ENCODE measurements around the gene TRIM16.
"Not testable (repeated sequence)": the region's sequence is repeated elsewhere in the genome, so short reads cannot be mapped to it uniquely, and the experiment has no call there.

Gene TRIM16

GRCh38 chr17:15683824-15684478 lies at the start of gene TRIM16:
TSS of gene TRIM16 (minus strand) at chr17:15684311. CDS start at chr17:15651609, 32,702 bp downstream.
- not testable (repeated sequence) for FAIRE-seq

DNA sequence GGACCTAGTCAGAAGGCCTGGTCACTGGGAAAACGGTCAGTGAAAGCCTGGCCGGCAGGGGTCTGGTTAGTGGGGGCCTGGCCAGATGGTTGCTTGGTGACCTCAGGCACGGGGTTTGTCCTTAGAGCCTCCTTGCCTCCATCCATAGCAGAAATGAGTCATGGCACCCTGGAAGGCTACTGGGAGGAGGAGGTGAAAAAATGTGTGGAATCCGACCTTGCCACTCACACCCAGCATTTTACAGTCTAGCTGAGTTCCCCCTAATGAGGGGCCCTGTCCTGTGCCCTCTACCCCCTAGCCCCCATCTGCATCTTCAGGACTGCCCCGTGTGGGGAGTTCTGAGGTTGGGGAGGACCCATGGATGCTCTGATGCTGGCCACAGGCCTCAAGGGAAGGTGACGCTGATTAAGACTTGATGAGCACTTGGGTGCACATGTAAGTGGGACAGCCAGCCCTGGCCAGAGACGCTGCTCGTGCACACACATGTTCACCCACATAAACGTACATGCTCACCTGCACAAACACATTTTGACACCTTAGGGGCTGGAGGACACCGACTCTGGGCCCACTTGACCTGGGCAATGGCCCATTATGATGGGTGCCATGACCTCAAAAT lies 49.2 kb upstream of the TRIM16 start:
- not testable (repeated sequence) for FAIRE-seq

DNA sequence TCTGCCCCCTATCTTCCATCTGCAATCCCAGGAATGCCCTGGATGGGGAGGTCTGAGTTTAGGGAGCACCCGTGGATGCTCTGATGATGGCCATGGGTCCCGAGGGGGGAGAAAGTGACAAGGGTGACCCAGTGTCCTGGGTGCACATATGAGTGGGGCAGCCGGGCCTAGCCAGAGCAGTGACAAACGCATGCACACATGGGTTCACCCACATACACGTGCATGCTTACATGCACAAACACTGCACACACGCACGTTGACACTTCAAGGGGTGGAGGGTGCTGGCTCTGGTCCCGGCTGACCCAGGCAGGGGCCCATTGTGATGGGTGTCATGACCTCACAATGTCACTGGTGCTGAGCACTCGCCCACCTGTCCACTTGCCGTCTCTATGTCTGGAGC lies 47.8 kb upstream of the TRIM16 start, which contains the start of gene TBC1D26:
TSS of gene TBC1D26 (plus strand) at position 384 of the 400 bp plus-strand sequence. CDS start 3,066 bp downstream, outside the sequence.
- not testable (repeated sequence) for FAIRE-seq

GRCh38 chr17:15730535-15730934 lies 46.4 kb upstream of the TRIM16 start:
- FAIRE-seq: not testable (repeated sequence)

DNA sequence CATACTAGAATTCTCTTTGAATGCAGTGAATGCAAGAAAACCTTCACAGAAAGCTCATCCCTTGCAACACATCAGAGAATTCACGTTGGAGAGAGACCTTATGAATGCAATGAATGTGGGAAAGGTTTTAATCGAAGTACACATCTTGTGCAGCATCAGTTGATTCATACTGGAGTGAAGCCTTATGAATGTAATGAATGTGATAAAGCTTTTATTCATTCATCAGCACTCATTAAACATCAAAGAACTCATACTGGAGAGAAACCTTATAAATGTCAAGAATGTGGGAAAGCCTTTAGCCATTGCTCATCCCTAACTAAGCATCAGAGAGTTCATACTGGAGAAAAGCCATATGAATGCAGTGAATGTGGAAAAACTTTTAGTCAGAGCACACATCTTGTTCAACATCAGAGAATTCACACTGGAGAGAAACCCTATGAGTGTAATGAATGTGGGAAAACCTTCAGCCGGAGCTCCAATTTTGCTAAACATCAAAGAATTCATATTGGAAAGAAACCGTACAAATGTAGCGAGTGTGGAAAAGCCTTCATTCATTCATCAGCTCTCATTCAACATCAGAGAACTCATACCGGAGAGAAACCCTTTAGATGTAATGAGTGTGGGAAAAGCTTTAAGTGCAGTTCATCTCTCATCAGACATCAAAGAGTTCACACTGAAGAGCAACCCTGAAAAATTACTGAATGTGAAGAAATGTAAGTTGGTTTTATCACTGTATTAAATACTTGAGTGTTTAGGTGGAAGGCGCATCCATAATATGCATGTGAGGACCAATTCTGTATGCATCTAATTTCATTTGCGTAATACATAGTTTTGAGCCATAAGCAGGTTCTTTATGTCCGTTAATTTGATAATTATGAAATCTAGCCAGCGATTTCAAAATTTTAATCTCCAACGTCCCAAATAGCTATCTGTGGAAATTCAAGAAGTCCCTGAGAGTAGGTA lies 32.8 kb upstream of the TRIM16 start:
- not testable (repeated sequence) for FAIRE-seq

DNA sequence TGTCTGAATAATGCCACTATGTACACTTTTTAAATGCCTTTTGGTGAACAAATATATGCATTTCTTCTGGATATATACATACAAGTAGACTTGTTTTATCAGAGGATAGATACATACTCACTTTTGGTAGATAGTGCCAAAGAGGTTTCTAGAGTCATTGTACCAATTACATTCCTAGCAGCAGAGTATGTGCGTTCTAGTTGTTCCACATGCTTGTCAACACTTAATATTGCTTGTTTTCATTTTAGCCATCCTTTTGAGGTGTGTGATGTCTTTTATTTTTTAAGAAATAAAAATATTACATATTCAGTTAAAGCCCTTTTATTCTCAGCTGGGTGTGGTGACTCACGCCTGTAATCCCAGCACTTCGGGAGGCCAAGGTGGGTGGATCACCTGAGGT lies 24.8 kb upstream of the TRIM16 start:
- FAIRE-seq: not testable (repeated sequence)

DNA sequence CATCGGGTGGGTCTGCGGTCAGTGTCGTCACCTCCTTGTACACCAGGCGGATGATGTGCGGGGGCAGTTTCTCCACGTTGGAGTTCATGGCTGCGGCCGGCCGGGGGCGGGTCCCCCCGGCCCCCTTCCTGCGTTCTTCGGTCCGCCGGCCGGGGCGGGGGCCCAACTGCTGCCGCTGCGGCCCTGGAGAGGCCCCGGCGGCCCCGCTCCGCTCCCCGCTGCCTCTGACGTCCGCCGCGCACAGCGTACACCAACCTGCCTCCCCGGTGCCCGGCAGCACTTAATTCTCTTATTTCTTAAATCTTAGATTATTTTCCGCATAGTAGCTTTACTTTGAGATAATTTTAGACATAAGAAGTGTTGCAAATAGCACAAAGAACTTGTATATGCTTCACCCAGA lies 20.7 kb upstream of the TRIM16 start:
- not testable (repeated sequence) for FAIRE-seq

- not testable (repeated sequence) for FAIRE-seq
Measured at GRCh38 chr17:15704239-15704638, 20.1 kb upstream of the TRIM16 start.

- FAIRE-seq: not testable (repeated sequence)
Measured at GRCh38 chr17:15699937-15700336, 15.8 kb upstream of the TRIM16 start.

DNA sequence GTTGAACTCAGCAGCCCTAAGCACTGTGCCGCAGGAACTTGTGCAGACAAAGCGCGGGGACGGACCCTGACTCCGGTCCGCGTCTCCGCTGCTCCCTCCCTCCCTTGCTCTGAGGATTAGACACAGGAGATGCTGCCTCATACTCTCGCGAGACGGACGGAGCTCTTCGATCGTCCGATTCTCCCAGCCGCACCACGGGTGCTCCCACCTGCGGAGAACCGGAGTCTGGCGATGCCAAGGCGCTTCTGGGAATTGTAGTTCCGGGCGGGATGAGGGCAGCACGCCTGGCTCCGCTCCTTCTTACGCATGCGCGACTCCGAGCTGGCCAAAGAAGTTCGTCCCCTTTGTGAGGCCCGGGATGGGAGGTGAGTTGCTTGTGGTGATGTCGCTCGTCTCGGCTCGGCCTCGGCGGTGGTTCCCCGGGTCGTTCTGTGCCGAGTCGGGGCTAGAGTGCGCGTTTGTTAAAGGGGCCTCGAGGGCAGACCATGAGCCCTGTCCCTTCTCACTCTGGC lies 15.4 kb upstream of the TRIM16 start, which contains the start of gene ZNF286A:
TSS of gene ZNF286A (plus strand) at position 340 of the 512 bp plus-strand sequence. CDS start 578 bp downstream, outside the sequence.
- peak; percentile 96 for FAIRE-seq

- not testable (repeated sequence) for FAIRE-seq
Measured at GRCh38 chr17:15698967-15699366, 14.9 kb upstream of the TRIM16 start.

DNA sequence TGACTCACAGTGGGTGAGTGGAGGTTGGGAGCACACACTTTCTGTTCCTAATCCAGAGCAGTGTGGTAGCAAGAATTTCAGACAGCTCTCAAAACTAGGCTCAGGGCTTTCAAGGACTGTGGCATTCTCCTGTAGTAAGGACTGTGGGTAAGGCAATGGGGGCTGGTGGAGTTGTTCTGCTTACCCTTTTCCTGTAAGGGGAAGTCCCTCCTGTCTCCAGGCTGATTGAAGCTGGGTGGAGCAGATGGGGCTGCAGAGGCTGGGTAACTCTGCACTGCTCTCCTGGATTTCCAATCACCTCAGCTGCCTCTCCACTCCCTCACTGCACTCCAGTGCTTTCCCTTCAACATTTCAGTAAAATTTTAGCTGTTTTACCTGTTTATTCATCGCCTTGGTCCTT lies 3.4 kb upstream of the TRIM16 start:
- not testable (repeated sequence) for FAIRE-seq

DNA sequence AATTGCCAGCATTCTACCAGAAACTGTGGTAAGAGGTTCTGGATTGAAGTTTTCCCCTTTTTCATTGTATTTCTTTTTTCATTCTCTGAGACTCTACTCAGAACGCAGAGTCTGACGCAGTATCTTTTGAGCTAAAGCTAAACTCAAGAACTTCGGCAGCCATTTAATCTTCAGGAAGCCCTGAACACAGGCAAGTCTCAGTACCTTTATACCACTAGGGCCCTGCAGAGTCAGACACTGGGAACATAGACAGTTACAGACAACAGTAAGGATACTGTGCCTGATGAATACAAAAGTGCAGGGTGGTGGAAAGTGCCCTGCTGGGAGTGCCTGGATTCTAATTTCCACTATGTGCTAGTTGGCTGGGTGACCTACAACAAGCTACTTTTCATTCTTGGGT lies 976 bp downstream of the TRIM16 start:
- not testable (repeated sequence) for FAIRE-seq

DNA sequence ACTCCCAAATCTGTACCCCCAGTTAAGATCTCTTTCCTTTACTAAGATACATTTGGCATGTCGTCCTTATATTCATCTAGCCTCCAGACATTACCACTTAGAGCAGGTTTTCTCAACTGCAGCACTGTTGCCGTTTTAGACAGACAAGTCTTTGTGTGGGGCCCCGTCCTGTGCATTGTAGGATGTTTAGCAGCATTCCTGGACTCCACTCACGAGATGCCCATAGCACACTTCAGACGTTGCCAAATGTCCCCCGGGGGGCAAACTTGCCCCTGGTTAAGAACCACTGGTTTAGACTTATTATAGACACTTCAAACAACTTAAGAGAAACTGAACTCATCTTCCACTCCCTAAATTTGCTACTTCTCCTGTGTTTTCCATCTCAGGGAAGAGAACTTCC lies 8.1 kb downstream of the TRIM16 start:
- FAIRE-seq: not testable (repeated sequence)

DNA sequence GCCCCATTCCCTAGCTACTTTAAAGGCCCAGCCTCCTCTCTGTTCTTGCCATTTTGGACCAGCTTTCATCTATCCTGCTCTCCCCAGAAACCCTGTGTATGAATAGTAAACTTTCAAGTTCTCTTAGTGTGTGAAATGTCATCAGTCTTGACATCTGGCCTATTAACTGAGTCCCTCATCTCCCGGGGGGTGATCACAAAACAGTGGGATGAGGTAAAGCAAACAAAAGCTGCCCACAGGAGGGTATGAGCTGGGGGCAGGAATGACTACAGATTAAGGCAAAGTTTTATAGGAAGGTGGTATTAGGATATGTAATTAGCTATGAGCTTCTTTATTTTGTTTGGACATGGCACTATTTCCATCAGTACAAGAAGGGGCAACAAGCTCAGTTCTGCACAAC lies 9.5 kb downstream of the TRIM16 start:
- FAIRE-seq: not testable (repeated sequence)

- FAIRE-seq: not testable (repeated sequence)
Measured at GRCh38 chr17:15669526-15669925, 14.6 kb downstream of the TRIM16 start.

DNA sequence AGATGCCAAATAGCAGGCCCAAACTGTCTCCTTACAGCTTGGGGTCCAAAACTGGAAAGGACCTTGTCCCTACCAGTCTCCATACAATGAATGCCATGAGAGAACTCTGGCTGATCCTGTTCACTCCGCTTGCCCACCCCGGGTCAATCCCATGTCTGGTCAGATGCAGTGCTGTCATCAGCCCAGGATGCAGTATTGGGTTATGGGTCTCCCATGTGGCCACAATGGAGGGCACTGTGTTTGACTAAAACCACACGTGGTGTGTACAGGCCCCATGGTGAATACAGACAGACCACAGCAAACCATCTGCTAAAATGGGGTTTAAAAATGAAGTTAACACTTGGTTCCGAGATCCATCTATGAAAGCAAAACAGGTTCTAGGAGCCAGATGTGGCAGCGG lies 20.4 kb downstream of the TRIM16 start:
- no peak for FAIRE-seq

GRCh38 chr17:15663176-15663575 lies 20.9 kb downstream of the TRIM16 start:
- no peak for FAIRE-seq

DNA sequence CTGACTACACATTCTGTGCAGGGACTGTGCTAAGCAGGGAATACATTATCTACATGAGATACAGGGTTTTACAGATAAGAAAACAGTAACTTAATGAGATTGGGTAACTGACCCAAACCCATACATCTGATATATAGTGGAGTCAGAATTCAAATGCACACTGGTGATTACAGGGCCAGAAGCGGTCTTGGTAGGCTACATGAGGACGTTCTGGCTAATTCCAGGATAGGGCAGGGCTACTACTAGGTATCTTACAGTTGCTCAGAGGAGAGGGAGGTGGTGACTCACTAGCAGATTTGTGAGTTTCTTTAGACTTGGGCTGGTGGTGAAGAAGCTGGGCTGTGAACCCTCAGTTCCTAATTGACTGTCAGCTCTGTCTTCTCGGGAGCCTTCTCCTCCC lies 21.4 kb downstream of the TRIM16 start:
- no peak for FAIRE-seq

DNA sequence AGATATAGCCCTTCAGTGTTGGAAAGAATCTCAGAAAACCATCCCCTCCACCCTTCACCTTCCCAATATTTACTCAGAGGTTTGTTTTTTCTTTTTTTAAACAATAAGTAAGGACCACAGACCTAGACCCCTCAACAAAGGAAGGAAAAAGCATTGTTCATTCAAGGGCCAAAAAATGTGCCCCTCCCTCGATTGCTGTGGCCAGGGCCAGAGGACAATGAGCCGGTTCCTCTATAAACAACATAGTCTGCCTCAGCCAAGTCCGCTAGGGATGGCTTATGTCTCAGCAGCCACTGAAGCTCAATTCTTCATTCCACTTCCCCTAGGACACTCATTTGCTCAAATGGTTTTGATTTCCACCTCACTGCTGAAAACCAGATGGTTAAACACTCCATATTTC lies 24.0 kb downstream of the TRIM16 start:
- no peak for FAIRE-seq

- FAIRE-seq: no peak
Measured at GRCh38 chr17:15659663-15660062, 24.4 kb downstream of the TRIM16 start.

- FAIRE-seq: no peak
Measured at GRCh38 chr17:15659236-15659635, 24.9 kb downstream of the TRIM16 start.

- FAIRE-seq: no peak
Measured at GRCh38 chr17:15658296-15658695, 25.8 kb downstream of the TRIM16 start.

All from TTC549 (cell line).